GM18951 (cell line): ENCODE data around the gene ELMOD1.

Experiments used
- POLR2A ChIP-seq: IDR thresholded peaks from 4 replicates; pipeline ENCODE4 v1.6.1; 2011; ENCODE audit warnings: mild to moderate bottlenecking; ENCODE audit not compliant: insufficient read length, insufficient read depth; ENCODE audit errors: extremely low read depth
- in situ Hi-C: fragments of 300-500 bp; cut with MboI; formaldehyde crosslinking; loops from one replicate; pipeline ENCODE4 v1.12.0; 2022; ENCODE audit warnings: low sequenced_read_pairs, mixed read lengths, inconsistent platforms; ENCODE audit not compliant: unreplicated experiment

ELMOD1 gene

DNA sequence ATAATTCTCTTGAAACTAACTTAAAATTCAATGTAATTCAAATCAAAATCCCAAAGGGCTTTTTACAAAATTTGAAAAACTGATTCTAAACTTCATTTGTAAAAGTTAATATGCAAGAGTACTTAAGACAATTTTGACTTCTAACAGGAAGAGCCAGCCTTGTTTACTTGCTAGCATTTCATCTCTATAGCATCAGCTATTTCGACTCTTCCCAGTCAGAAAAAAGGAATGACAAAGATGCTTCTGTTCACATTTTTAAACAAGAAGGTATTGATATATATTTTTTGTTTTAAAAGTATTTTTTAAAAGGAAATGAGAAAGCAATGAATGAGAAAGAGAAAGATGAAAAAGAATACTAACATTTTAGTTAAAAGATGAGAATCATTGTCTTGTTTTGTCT is 104.5 kb downstream of the ELMOD1 start:
- TF ChIP-seq POLR2A, result no peak
- in situ Hi-C loops, result no loop called here

DNA sequence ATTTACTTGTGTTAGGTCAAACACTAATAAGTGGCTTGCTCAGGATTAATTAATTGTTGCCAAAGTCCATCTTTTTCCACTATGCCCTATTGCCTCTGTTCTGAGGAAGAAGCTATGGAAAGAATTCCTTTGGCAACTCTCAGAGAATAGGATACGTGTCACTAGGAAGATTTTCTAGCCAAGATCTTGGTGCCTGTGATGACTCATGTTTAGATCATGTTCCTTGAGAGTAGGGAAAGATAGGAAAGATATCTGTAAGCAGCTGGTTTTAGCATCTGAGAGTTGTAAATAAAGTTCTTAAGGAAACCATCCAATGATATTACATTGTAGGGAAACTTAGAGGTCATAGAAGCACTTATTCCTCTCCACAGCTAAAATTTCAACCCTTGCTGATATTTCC is 105.2 kb downstream of the ELMOD1 start:
- in situ Hi-C loops, result no loop called here
- no peak for TF ChIP-seq POLR2A

DNA sequence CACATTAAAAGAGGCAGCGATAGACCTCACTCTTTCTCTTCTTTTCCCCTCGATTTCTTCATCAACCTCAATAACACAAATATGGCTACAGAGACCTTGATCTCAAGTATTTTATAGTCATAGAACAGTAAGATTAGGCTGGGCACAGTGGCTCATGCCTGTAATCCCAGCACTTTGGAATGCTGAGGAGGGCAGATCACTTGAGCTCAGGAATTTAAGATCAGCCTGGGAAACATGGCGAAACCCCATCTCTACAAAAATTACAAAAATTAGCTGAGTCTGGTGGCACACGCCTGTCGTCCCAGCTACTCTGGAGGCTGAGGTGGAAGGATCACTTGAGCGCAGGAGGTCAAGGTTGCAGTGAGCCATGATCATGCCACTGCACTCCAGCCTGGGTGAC is 106.3 kb downstream of the ELMOD1 start:
- in situ Hi-C loops, result no loop called here
- TF ChIP-seq POLR2A, result no peak

DNA sequence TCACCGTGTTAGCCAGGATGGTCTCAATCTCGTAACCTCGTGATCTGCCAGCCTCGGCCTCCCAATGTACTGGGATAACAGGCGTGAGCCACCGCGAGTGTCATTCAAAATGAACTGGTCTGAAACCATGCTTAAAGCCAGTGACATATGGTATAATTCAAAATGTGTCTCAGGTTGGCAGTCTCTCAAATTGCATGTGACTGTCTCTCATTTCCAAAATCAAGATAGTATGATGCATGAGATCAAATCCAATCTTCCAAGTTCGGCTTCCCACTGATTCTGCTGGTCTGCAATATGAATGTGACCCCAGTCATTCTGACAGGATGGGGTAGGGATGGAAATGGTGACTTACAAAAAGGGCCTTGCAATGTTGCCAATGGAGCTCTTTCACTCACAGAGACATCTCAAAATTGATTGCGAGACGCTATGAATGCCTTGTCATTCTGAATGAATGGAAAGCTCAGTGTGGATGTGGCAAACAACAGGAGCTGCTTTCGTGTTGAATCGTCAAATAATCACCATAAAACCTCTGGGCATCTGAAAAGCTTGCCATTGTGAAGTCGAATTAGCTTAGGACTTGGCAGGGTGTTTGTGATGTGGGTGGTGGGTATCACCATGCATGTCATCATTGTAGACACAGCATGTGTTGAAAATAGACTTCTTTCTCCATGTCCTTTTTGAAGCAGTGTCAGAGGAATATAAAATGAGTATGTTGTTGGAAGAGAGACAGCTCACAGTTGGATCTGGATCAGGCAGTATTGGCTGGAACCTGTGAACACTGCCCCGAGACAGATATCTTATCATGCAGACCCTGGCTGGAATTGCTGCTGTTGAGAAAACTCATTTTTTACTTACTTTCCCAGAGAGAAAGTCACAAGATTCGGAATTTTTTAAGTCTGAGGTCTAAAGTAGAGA is 108.7 kb downstream of the ELMOD1 start:
- in situ Hi-C loops, result no loop called here
- no peak for TF ChIP-seq POLR2A

DNA sequence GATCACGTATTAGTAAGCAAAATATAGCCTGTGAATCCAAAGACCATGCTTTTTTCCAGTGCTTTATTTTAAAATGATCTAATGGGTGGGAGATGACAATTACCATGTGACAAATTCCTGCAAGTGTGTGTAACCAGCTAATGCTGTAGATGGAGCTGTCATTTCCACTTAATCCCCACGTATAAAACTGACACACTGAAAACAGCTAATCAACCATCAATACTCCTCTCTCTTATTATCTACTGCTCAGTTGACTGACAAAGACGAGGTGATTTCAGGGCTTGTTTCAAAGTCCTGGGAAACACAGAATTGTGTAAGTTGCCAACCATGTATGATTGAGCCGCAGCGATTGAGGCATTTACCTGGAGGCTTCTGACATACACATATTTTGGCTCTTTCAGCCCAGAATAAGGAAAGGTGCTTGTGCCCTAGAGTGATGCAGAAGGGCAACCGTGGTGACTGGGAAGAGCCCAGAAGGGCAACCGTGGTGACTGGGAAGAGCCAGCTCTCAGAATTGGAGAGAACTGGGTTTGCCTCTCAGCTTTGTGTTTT is 111.2 kb downstream of the ELMOD1 start:
- in situ Hi-C loops, result no loop called here
- no peak for TF ChIP-seq POLR2A

DNA sequence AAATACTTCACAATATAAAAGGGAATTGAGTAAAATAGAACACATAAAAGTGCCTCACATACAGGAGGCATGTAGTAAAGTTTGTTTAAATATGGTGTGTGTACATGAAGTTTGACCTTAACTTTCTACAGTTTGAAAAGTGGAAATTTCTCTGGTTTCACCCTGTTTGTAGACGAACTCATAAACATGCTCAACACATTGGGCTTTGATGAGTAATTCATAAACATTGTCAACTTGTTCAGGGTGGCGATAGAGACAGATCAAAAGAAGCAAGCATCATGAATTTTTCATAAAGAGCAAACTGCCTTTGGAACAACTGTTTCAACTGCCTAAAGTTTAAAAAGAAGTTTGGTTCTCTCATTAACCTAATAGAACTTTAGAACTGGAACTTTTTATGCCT is 111.8 kb downstream of the ELMOD1 start:
- in situ Hi-C loops, result no loop called here
- TF ChIP-seq POLR2A, result no peak

DNA sequence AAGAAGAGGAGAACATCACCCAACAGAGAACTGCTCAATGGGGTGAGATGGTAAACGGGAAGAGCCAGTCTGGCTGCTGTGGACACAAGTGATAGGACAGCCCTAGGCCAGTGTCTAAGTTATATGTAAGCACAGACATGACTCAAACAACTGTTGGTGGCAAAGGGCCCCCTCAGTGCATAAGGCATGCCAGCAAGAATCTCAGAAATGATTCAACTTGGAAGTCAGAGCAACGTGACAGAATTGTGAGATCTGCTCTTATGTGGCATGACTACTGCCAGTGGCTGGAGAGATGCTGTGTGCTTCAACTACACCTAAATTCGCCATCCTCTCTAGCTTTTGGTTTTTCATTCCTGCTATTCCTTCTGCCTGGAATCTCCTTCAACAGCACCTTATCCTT is 113.5 kb downstream of the ELMOD1 start:
- no peak for TF ChIP-seq POLR2A
- in situ Hi-C loops, result no loop called here

DNA sequence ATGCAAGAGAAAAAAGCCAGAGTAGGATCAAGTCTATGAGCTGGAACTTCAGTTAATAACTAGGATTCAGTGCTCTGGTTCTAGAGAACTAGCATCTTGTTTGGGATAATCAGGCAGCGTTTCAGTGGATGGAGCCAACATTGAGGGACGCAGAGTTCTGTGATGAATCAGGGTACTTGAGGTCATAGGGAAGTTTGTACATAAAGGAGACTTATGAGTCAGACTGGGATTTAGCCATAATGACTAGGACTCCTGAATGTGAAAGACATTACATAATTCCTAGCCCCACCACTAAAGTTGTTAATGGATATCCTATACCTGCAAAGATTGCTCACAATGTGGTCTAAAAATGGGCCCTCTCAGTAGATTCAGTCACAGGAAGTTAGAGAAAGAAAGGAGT is 114.1 kb downstream of the ELMOD1 start:
- in situ Hi-C loops, result no loop called here
- no peak for TF ChIP-seq POLR2A

DNA sequence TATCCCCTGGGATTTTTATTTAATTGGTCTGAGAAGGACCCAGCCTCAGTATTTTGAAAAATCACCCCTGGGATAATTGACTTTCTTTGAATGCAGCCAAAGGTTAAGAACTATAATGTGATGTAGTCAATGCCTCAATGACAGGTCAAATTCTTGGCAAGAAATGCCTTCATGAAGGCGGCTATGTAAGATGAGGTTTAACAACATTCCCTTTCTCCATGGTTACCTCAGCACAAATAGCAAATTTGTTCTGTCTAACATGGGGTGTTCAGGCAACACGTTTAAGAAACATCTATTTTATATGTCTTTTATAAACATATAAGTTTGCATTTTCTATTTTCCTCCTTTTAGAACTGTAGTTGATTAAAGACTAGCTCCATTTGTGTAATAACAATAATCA is 115.6 kb downstream of the ELMOD1 start:
- TF ChIP-seq POLR2A, result no peak

DNA sequence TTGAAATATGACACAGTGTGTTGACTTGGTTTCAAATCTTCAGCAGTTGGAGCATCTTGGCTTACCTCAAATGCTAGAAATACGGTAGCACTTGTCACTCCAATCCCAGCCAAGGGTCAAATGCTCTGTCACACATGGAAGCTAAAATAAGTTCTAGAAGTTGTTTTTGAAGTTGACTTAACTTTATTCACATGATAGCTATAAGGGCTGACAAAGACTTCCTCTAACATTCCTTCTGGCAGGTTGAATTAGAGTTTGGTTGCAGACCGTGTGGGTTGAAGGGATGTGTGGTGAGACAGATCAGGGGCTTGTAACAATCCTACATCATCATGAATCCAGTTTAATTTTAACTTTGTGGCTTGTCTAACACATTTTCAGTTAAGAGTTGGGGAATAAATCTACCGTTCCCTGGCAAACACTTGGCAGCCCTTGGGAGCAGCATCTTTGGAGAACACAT is 116.3 kb downstream of the ELMOD1 start:
- no peak for TF ChIP-seq POLR2A
- in situ Hi-C loops, result no loop called here

More for the DNA sequence above, 115.6 kb downstream of the ELMOD1 start:
- in situ Hi-C loops, result no loop called here

DNA sequence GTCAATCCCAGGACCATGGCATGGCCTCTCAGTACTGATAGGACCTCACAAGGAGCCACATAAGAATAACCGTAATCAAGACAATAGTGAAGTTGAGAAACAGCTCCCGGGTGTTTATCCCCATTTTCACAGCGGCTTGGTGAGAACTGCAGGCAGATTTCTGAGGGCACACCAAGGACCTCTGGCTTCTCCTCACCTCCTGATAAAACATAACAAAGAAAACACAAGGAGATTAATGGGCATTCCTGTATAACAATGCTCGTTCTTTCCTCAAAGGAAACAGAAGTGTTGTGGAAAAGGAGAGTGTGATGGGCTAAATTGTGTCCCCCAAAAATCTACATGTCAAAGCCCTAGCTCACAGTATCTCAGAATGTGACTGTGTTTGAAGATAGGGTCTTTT is 116.9 kb downstream of the ELMOD1 start:
- in situ Hi-C loops, result no loop called here
- TF ChIP-seq POLR2A, result no peak

DNA sequence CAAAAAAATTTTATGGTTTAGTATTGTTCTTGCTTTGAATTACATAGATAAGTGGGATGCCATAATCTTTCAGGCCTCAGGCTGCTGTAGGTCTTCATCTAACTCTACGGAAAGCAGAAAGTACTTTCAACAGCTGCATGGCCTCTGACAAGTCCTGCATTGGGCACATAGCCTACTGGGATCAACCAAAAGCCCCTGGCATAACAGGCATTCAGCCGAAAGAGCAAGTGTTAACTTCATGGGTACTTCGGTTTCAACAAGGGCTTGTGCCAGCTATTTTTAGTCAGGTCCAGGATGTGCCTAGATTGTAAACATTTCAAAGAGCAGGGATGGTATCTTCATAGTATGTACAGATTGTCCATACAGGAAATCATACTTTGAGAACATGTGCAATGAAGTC is 117.8 kb downstream of the ELMOD1 start:
- in situ Hi-C loops, result no loop called here
- TF ChIP-seq POLR2A, result no peak

DNA sequence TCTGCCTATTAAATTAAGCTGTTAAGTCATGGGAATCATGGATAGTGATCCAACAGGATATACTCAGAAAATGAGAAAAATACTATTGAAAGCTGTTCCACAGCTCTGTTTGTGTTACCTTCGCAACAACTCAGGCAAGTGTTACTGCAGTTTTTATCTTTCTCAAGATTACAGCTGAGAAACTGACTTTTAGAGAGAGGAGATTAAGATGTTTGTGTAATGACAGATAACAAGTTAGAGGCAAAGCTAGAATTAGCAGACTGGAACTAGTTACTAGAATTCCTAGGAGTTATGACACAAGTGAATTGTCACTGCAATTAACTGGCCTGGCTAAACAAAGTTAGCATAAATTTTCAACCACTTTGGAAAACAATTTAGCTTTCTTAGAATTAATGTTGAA is 119.4 kb downstream of the ELMOD1 start:
- TF ChIP-seq POLR2A, result no peak
- in situ Hi-C loops, result no loop called here
